OCI-LY7 (cell line): Measurements from ENCODE around the gene INS. TPM values are rescaled to one million over a fixed set of nuclear protein-coding genes. Genes with fewer than 3 reads are reported as not detected.

Experiments used
- BruUV-seq: library from RNA; stranded (reverse); fragments of 400-500 nt; replicated peaks from 2 replicates; lab custom pipeline; 2021; lab: Mats Ljungman, UMichigan
- CTCF ChIA-PET: fragments of 300-600 bp; sonication (Branson Sonifier 250); formaldehyde crosslinking; loops from one replicate; lab custom pipeline; 2022; ENCODE audit warnings: antibody characterized with exemption; ENCODE audit not compliant: unreplicated experiment; lab: Charles Lee
- POLR2A ChIA-PET: fragments of 300-600 bp; sonication (Branson Sonifier 250); formaldehyde crosslinking; loops from one replicate; lab custom pipeline; 2022; ENCODE audit warnings: antibody characterized with exemption; lab: Charles Lee
- DNase-seq: peaks from one replicate; pipeline ENCODE4 v3.0.0-alpha.2; 2015; ENCODE audit warnings: low spot score
- H2AFZ ChIP-seq: fragments of 200-600 bp; sonication (generic), shearing (Covaris generic); 2 replicates; pipeline ENCODE4 v1.6.1; 2014; ENCODE audit warnings: mild to moderate bottlenecking, antibody characterized with exemption, low read length, moderate library complexity
- H3K27ac ChIP-seq: fragments of 200-600 bp; sonication (generic); 2 replicates; pipeline ENCODE4 v1.5.1; 2014; ENCODE audit warnings: mixed run types, low read depth, mild to moderate bottlenecking, moderate library complexity, low read length, inconsistent platforms; ENCODE audit not compliant: poor library complexity, severe bottlenecking
- H3K36me3 ChIP-seq: fragments of 200-600 bp; sonication (generic); 2 replicates; pipeline ENCODE4 v1.6.1; 2014; ENCODE audit warnings: mild to moderate bottlenecking, antibody characterized with exemption, low read length, moderate library complexity, mixed read lengths; ENCODE audit not compliant: insufficient read depth
- H3K4me1 ChIP-seq: fragments of 200-600 bp; sonication (generic); 2 replicates; pipeline ENCODE4 v1.5.1; 2014; ENCODE audit warnings: mild to moderate bottlenecking, low read length; ENCODE audit not compliant: insufficient read depth, poor library complexity, severe bottlenecking
- H3K4me2 ChIP-seq: fragments of 200-600 bp; sonication (generic); 2 replicates; pipeline ENCODE4 v1.6.1; 2014; ENCODE audit warnings: mild to moderate bottlenecking, low read length
- H3K4me3 ChIP-seq: fragments of 200-600 bp; sonication (generic); 2 replicates; pipeline ENCODE4 v1.5.1; 2014; ENCODE audit warnings: mild to moderate bottlenecking, low read depth, low read length; ENCODE audit not compliant: poor library complexity, severe bottlenecking
- H3K79me2 ChIP-seq: fragments of 200-600 bp; sonication (generic); 2 replicates; pipeline ENCODE4 v1.6.1; 2016; ENCODE audit warnings: low read depth, mild to moderate bottlenecking, low read length, moderate library complexity, mixed read lengths; ENCODE audit not compliant: insufficient read depth
- H3K9me2 ChIP-seq: fragments of 200-600 bp; sonication (generic); 2 replicates; pipeline ENCODE4 v1.6.1; 2016; ENCODE audit warnings: mild to moderate bottlenecking, low read length, mixed read lengths; ENCODE audit not compliant: insufficient read depth
- H3K9me3 ChIP-seq: fragments of 200-600 bp; sonication (generic); 2 replicates; pipeline ENCODE4 v1.6.1; 2014; ENCODE audit warnings: mild to moderate bottlenecking, mixed run types, low read length, mixed read lengths
- H4K20me1 ChIP-seq: fragments of 200-600 bp; sonication (generic); 2 replicates; pipeline ENCODE4 v1.6.1; 2014; ENCODE audit warnings: mild to moderate bottlenecking, antibody characterized with exemption, low read length, moderate library complexity, mixed read lengths; ENCODE audit not compliant: insufficient read depth
- CTCF ChIP-seq: fragments of 200-600 bp; sonication (generic); conservative IDR thresholded peaks from 2 replicates; pipeline ENCODE4 v1.5.1; 2014; ENCODE audit warnings: mild to moderate bottlenecking, antibody characterized with exemption, low read length, moderate library complexity, mixed read lengths
- EZH2phosphoT487 ChIP-seq: fragments of 200-600 bp; sonication (generic); IDR thresholded peaks from 2 replicates; pipeline ENCODE4 v1.6.1; 2018; ENCODE audit warnings: low read depth, borderline replicate concordance, mild to moderate bottlenecking, mixed run types, antibody characterized with exemption, low read length, moderate library complexity, mixed read lengths
- intact Hi-C: fragments of 100-400 bp; cut with micrococcal nuclease; formaldehyde crosslinking; loops from one replicate; pipeline ENCODE4 v1.10.0; 2022; ENCODE audit not compliant: unreplicated experiment
- total RNA-seq, 2 experiments: library from RNA; depleted of rRNA in 1 of 2; stranded (reverse); fragments of >200 nt in 1 of 2; shearing (Covaris generic) in 1 of 2; gene quantifications; 2 replicates each; pipeline ENCODE4 v1.2.3, GENCODE V29; 2014 to 2022

The INS gene
- total RNA-seq, 2 experiments from 2014 or later, result not detected

DNA sequence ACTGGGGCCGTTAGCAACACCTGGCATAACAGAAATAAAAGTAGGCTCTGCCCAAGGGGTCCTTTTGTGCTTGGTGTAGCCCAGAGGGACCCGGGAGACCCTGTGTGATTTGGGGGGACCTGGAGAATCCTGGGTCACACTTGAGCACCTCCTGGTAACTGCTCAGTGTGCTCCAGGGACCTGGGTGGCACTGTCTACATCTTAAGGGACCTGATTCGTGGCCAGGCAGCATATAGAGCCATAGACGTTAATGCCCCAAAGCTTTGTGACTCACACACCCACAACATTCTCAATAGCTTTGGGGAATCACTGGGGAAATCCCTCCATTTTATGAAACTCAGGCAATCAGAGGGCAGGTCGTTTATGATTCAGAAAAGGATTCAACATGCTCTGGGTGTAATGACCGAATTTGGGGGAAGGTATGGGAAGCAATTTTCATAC lies 18.2 kb downstream of the INS start:
- intact Hi-C loops, result no loop called here
- H4K20me1 ChIP-seq, result no peaks in the 10 kb centered on the region
- no TSS peak for BruUV-seq
- no peak overlapping the region for H3K4me2 ChIP-seq
- H3K4me1 ChIP-seq, result no peaks in the 10 kb centered on the region
- H3K9me2 ChIP-seq, result no peaks in the 10 kb centered on the region
- H2AFZ ChIP-seq, result no peak overlapping the region
- ChIA-PET CTCF (no interaction called here), POLR2A (no interaction called here)
- H3K79me2 ChIP-seq, result no peaks in the 10 kb centered on the region
- H3K36me3 ChIP-seq, result no peaks in the 10 kb centered on the region
- TF ChIP-seq CTCF, result no peak
- H3K27ac ChIP-seq, result no peak overlapping the region
- no peak overlapping the region for H3K4me3 ChIP-seq
- no peaks in the 10 kb centered on the region for H3K9me3 ChIP-seq
- DNase-seq, result no peak

- H3K4me1 ChIP-seq, result no peaks in the 10 kb centered on the region
- BruUV-seq, result no TSS peak
- H4K20me1 ChIP-seq, result no peaks in the 10 kb centered on the region
- ChIA-PET POLR2A (no interaction called here), CTCF (no interaction called here)
- H3K9me3 ChIP-seq, result no peaks in the 10 kb centered on the region
- DNase-seq, result no peak
- intact Hi-C loops, result no loop called here
- H2AFZ ChIP-seq, result no peak overlapping the region
- no peak overlapping the region for H3K4me2 ChIP-seq
- no peaks in the 10 kb centered on the region for H3K9me2 ChIP-seq
- no peak overlapping the region for H3K27ac ChIP-seq
- no peaks in the 10 kb centered on the region for H3K79me2 ChIP-seq
- no peaks in the 10 kb centered on the region for H3K36me3 ChIP-seq
- TF ChIP-seq EZH2phosphoT487 (no peak), CTCF (no peak)
- no peak overlapping the region for H3K4me3 ChIP-seq
These were observed 18.7 kb downstream of the INS start for GRCh38 chr11:2142300-2142759.

DNA sequence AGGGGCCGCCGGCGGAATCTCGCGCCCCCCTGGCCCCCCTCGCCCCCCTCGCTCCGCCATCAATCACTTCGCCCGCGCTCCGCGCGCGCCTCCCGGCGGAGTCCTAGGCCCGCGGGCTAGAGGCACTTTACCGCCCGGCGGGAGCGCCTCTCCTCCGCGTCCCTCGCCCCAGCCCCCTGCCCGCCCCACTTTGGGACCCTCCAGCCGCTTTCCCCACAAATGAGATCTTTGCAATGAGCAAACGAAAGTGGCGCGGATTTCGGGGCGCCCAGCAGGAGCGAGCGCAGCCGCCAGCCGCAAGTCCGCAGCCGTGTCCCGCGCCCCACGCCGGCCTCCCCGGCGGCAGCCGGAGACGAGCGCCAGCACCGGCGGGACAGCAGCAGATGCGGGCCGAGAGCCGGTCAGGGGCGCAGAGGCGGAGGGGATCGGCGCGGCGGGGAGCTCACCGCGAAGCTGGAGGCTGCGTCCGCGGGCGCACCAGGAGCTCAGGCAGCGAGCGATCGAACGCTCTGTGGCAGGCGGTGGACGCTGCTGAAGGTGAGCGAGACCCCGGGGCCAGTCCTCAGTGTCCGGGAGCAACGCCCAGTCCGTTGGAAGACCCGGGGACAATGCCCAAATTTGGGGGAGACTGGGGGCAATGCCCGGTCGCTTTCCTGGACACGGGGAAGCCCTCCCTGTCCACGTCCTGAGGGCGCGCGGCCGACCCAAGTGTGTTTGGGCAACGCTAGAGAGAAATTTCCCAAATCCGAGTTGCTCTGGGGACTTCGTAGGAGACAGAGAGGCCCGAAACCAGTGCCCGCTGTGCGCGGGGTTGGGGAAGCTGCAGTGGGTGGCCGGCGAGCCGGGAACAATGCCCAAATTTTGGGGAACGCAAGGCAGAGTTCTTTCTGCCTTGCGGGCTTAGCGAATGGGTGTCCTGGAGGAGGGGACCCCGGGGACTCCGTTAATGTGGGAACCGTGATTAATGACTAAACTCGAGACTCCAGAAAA lies 20.3 kb downstream of the INS start:
- H3K4me2 ChIP-seq, result no peak overlapping the region
- no peaks in the 10 kb centered on the region for H3K4me1 ChIP-seq
- POLR2A ChIA-PET, result no interaction called here
- no peaks in the 10 kb centered on the region for H3K9me3 ChIP-seq
- CTCF ChIA-PET, result no interaction called here
- no peak overlapping the region for H3K27ac ChIP-seq
- no peak for DNase-seq
- no peak overlapping the region for H2AFZ ChIP-seq
- TF ChIP-seq CTCF (no peak), EZH2phosphoT487 (no peak)
- BruUV-seq, result no TSS peak
- no peaks in the 10 kb centered on the region for H3K9me2 ChIP-seq
- no peaks in the 10 kb centered on the region for H3K79me2 ChIP-seq
- intact Hi-C loops, result no loop called here
- H4K20me1 ChIP-seq, result no peaks in the 10 kb centered on the region
- no peaks in the 10 kb centered on the region for H3K36me3 ChIP-seq
- H3K4me3 ChIP-seq, result no peak overlapping the region
